B cell (primary cell): Measurements from ENCODE around the gene TBXAS1.

Experiments
- CTCF ChIP-seq: fragments of 200-600 bp; IDR thresholded peaks from one replicate; pipeline ENCODE4 v1.8.0; 2022; ENCODE audit warnings: antibody characterized with exemption, mild to moderate bottlenecking
- EZH2 ChIP-seq: IDR thresholded peaks from 2 replicates; pipeline ENCODE4 v1.6.1; 2012; ENCODE audit warnings: borderline replicate concordance, low read depth, mild to moderate bottlenecking, moderate library complexity, low read length; ENCODE audit not compliant: insufficient read depth, poor library complexity, severe bottlenecking

GRCh38 chr7:139830292-139830691 lies 1.2 kb downstream of the TBXAS1 start:
- TF ChIP-seq CTCF = no peak
- TF ChIP-seq EZH2 = no peak
